ENCODE data around the gene TICAM2.

The TICAM2 gene

DNA sequence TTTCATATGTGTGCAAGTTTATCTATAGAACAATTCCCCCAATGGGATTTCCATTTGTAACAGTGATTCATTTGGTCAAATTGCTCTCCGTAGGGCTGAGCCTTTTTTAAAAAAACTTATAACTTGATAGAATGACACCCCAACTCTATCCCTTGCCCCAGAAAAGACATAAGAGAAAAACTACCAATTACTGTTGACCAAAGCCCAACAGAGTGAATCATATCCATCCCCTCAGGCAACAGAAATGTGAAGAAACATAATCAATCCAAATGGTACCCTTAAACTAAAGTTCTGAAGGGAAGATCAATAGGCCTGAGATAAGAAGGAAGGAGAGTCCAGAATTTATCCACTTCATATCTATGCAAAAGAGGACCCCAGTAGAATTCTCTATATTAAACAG lies 17.8 kb downstream of the TICAM2 start:
- Histone ChIP-seq H4K20me1 (ENCODE audit: insufficient read depth, low read length) (no peaks in the 10 kb centered on the region), H3K27me3 (ENCODE audit: low read depth, low read length) (no peaks in the 10 kb centered on the region), H2AFZ (ENCODE audit: low read depth, low read length) (no peak overlapping the region), H3K4me3 (ENCODE audit: low read length) (no peak overlapping the region), H3K9ac (ENCODE audit: low read length) (no peak overlapping the region), H3K9me3 (ENCODE audit: insufficient read depth, low read length) (0 out of 2 replicates have a peak, but pooled peaks cover 6% of the 10 kb centered on the region), H3K27ac (ENCODE audit: low read length) (no peak overlapping the region), H3K4me2 (ENCODE audit: low read length) (no peak overlapping the region), H3K79me2 (ENCODE audit: low read length) (peaks cover 14% of the 10 kb centered on the region), H3K36me3 (replicated peaks; ENCODE audit: low read depth, low read length) (peaks cover 15% of the 10 kb centered on the region), H3K4me1 (ENCODE audit: low read length) (peaks cover 80% of the 10 kb centered on the region)
- TF ChIP-seq, protein P1, sequence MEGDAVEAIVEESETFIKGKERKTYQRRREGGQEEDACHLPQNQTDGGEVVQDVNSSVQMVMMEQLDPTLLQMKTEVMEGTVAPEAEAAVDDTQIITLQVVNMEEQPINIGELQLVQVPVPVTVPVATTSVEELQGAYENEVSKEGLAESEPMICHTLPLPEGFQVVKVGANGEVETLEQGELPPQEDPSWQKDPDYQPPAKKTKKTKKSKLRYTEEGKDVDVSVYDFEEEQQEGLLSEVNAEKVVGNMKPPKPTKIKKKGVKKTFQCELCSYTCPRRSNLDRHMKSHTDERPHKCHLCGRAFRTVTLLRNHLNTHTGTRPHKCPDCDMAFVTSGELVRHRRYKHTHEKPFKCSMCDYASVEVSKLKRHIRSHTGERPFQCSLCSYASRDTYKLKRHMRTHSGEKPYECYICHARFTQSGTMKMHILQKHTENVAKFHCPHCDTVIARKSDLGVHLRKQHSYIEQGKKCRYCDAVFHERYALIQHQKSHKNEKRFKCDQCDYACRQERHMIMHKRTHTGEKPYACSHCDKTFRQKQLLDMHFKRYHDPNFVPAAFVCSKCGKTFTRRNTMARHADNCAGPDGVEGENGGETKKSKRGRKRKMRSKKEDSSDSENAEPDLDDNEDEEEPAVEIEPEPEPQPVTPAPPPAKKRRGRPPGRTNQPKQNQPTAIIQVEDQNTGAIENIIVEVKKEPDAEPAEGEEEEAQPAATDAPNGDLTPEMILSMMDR (IDR thresholded peaks at IDR 0.05; ENCODE audit: low read depth, low read length): no peak
- no peak for TF ChIP-seq EZH2phosphoT487 (IDR thresholded peaks at IDR 0.05; ENCODE audit: low read depth)

DNA sequence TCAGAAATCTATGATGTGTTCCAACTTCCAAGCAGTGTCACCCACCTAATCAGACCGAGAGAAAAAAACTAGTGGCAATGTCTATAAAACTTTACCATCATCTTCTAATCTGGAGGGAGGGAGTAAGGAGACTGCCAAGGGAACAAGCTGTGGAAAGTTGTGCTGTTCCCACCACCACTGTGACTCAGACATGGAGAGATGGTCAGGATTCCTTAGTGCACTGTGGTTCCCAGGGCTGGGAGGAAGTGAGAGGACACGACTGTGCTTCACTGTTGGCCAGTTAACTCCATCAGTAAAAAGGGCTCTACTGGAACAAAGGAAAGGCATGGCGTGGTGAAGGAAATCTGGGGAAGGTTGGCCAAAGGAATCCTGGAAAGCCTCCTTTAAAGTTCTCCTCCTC lies 18.8 kb downstream of the TICAM2 start:
- H3K4me2 ChIP-seq (ENCODE audit: low read length): peak overlapping the region; percentile 45
- H3K9ac ChIP-seq (ENCODE audit: low read length): peak overlapping the region; percentile 6; the same call in 1 of the 2 replicates
- TF ChIP-seq, protein P1 (IDR thresholded peaks at IDR 0.05; ENCODE audit: low read depth, low read length): no peak
- TF ChIP-seq EZH2phosphoT487 (IDR thresholded peaks at IDR 0.05; ENCODE audit: low read depth): no peak

DNA sequence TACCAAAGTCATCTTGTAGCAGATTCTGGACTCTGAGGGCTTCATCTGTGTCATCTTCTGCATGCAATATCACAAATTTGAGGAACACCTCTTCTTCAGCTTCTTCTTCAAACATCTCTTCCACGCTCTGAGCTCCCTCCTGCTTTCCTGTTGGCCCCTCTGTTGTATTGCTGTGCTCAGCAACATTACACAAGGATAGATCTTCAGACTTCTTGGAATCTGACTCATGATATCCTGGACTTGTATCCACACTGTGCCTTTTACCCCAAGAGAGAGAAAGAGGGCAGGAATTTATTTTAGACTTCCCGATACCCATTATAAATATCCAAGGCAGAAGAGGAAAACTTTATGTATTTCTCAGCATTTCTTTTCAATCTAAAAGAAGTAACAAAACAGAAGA lies 21.3 kb downstream of the TICAM2 start:
- Histone ChIP-seq H2AFZ (ENCODE audit: low read depth, low read length) (no peak overlapping the region), H3K27me3 (ENCODE audit: low read depth, low read length) (no peaks in the 10 kb centered on the region), H3K4me2 (ENCODE audit: low read length) (no peak overlapping the region), H3K27ac (ENCODE audit: low read length) (peak overlapping the region; percentile 98), H3K4me1 (ENCODE audit: low read length) (peaks cover 78% of the 10 kb centered on the region), H3K9me3 (ENCODE audit: insufficient read depth, low read length) (peaks cover 14% of the 10 kb centered on the region; the same call in 1 of the 2 replicates), H3K36me3 (replicated peaks; ENCODE audit: low read depth, low read length) (peaks cover 29% of the 10 kb centered on the region), H3K79me2 (ENCODE audit: low read length) (peaks cover 11% of the 10 kb centered on the region), H4K20me1 (ENCODE audit: insufficient read depth, low read length) (no peaks in the 10 kb centered on the region), H3K4me3 (ENCODE audit: low read length) (no peak overlapping the region), H3K9ac (ENCODE audit: low read length) (no peak overlapping the region)
- no peak for TF ChIP-seq EZH2phosphoT487 (IDR thresholded peaks at IDR 0.05; ENCODE audit: low read depth)
- TF ChIP-seq, protein P1 (IDR thresholded peaks at IDR 0.05; ENCODE audit: low read depth, low read length): no peak

More for the DNA sequence above, 18.8 kb downstream of the TICAM2 start:
- H4K20me1 ChIP-seq (ENCODE audit: insufficient read depth, low read length): no peaks in the 10 kb centered on the region
- H2AFZ ChIP-seq (ENCODE audit: low read depth, low read length): no peak overlapping the region
- H3K79me2 ChIP-seq (ENCODE audit: low read length): peaks cover 14% of the 10 kb centered on the region
- H3K27me3 ChIP-seq (ENCODE audit: low read depth, low read length): no peaks in the 10 kb centered on the region
- 0 out of 2 replicates have a peak overlapping the region, but pooled peaks have one; percentile 9 for H3K4me3 ChIP-seq (ENCODE audit: low read length)
- peaks cover 79% of the 10 kb centered on the region for H3K4me1 ChIP-seq (ENCODE audit: low read length)
- H3K36me3 ChIP-seq (replicated peaks; ENCODE audit: low read depth, low read length): peaks cover 15% of the 10 kb centered on the region
- no peak overlapping the region for H3K27ac ChIP-seq (ENCODE audit: low read length)
- 0 out of 2 replicates have a peak, but pooled peaks cover 6% of the 10 kb centered on the region for H3K9me3 ChIP-seq (ENCODE audit: insufficient read depth, low read length)

DNA sequence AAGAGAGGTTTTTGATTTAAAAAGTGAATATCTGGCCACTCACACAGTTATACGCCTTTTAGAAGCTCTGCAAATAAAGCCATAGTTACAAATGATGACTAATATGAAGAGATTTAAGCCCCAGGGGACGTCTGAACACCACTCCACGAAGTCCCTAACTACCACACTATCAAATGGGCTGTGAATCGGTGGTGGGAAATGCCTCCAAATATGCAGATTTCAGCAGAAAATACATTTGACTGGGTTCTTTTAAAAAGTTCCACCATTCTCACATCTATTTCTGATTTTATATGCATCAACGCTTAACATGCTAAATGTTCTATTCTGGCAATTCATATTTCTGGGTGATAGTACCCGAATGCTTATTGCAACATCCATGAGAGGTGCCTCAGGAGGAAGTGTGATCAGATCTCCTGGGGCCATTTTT lies 22.5 kb downstream of the TICAM2 start:
- TF ChIP-seq, protein P1 (IDR thresholded peaks at IDR 0.05; ENCODE audit: low read depth, low read length): no peak
- no peak for TF ChIP-seq EZH2phosphoT487 (IDR thresholded peaks at IDR 0.05; ENCODE audit: low read depth)
- peaks cover 11% of the 10 kb centered on the region for H3K79me2 ChIP-seq (ENCODE audit: low read length)
- H4K20me1 ChIP-seq (ENCODE audit: insufficient read depth, low read length): no peaks in the 10 kb centered on the region
- H2AFZ ChIP-seq (ENCODE audit: low read depth, low read length): no peak overlapping the region
- H3K9ac ChIP-seq (ENCODE audit: low read length): peak overlapping the region; percentile 80
- peaks cover 14% of the 10 kb centered on the region; the same call in 1 of the 2 replicates for H3K9me3 ChIP-seq (ENCODE audit: insufficient read depth, low read length)
- H3K27ac ChIP-seq (ENCODE audit: low read length): peak overlapping the region; percentile 98
- no peaks in the 10 kb centered on the region for H3K27me3 ChIP-seq (ENCODE audit: low read depth, low read length)
- peak overlapping the region; percentile 75 for H3K4me2 ChIP-seq (ENCODE audit: low read length)
- H3K4me1 ChIP-seq (ENCODE audit: low read length): peaks cover 79% of the 10 kb centered on the region
- peaks cover 36% of the 10 kb centered on the region for H3K36me3 ChIP-seq (replicated peaks; ENCODE audit: low read depth, low read length)
- peak overlapping the region; percentile 59 for H3K4me3 ChIP-seq (ENCODE audit: low read length)
